Activated naive CD8-positive, alpha-beta T cell treated with anti-CD3 and anti-CD28 coated beads for 36 hours (primary cell): ENCODE data around the gene SH3BP2. TPM values are rescaled to one million over a fixed set of nuclear protein-coding genes. Genes with fewer than 3 reads are reported as not detected.

Experiments
- DNase-seq: peaks from one replicate; pipeline ENCODE4 v3.0.0; 2021
- H3K27ac Mint-ChIP-seq: one replicate; pipeline ENCODE4 v1.8.0; 2022; ENCODE audit warnings: mild to moderate bottlenecking, moderate library complexity, mixed read lengths
- H3K27me3 Mint-ChIP-seq: one replicate; pipeline ENCODE4 v1.8.0; 2022; ENCODE audit warnings: mild to moderate bottlenecking, mixed read lengths
- H3K36me3 Mint-ChIP-seq: one replicate; pipeline ENCODE4 v1.8.0; 2021; ENCODE audit warnings: mild to moderate bottlenecking, mixed read lengths
- H3K4me1 Mint-ChIP-seq: one replicate; pipeline ENCODE4 v1.8.0; 2021; ENCODE audit warnings: mixed read lengths
- H3K4me3 Mint-ChIP-seq: one replicate; pipeline ENCODE4 v1.8.0; 2022; ENCODE audit warnings: mild to moderate bottlenecking, moderate library complexity, mixed read lengths
- H3K9me3 Mint-ChIP-seq: one replicate; pipeline ENCODE4 v1.8.0; 2022; ENCODE audit warnings: mixed read lengths
- total RNA-seq, 2 experiments: library from RNA; stranded (reverse); gene quantifications; one replicate each; pipeline ENCODE4 v1.2.3, GENCODE V29; 2021

Gene SH3BP2
- total RNA-seq, 2 experiments from 2014 or later = 72.2 to 74.1 TPM

- H3K27ac Mint-ChIP-seq = peak overlapping the region; percentile 82
- H3K9me3 Mint-ChIP-seq = no peaks in the 10 kb centered on the region
- H3K36me3 Mint-ChIP-seq = peaks cover 2% of the 10 kb centered on the region
- DNase-seq = no peak
- peak overlapping the region; percentile 89 for H3K4me3 Mint-ChIP-seq
- H3K4me1 Mint-ChIP-seq = peaks cover 52% of the 10 kb centered on the region
- no peaks in the 10 kb centered on the region for H3K27me3 Mint-ChIP-seq
Measured at GRCh38 chr4:2794486-2795299, 1.8 kb downstream of the SH3BP2 start.

- peaks cover 56% of the 10 kb centered on the region for H3K4me1 Mint-ChIP-seq
- H3K36me3 Mint-ChIP-seq = peaks cover 2% of the 10 kb centered on the region
- DNase-seq = no peak
- no peaks in the 10 kb centered on the region for H3K27me3 Mint-ChIP-seq
- H3K9me3 Mint-ChIP-seq = no peaks in the 10 kb centered on the region
- no peak overlapping the region for H3K4me3 Mint-ChIP-seq
- H3K27ac Mint-ChIP-seq = no peak overlapping the region
Measured at GRCh38 chr4:2795300-2795892, 2.5 kb downstream of the SH3BP2 start.

GRCh38 chr4:2795893-2796848 is 3.3 kb downstream of the SH3BP2 start:
- DNase-seq = no peak
- Mint-ChIP-seq H3K9me3 (no peaks in the 10 kb centered on the region), H3K4me1 (peaks cover 58% of the 10 kb centered on the region), H3K27ac (no peak overlapping the region), H3K27me3 (no peaks in the 10 kb centered on the region), H3K4me3 (no peak overlapping the region), H3K36me3 (peaks cover 2% of the 10 kb centered on the region)

GRCh38 chr4:2796849-2797544 is 4.1 kb downstream of the SH3BP2 start:
- H3K4me3 Mint-ChIP-seq = no peak overlapping the region
- H3K9me3 Mint-ChIP-seq = no peaks in the 10 kb centered on the region
- H3K4me1 Mint-ChIP-seq = peaks cover 62% of the 10 kb centered on the region
- H3K27me3 Mint-ChIP-seq = no peaks in the 10 kb centered on the region
- no peak for DNase-seq
- peak overlapping the region; percentile 88 for H3K27ac Mint-ChIP-seq
- peaks cover 4% of the 10 kb centered on the region for H3K36me3 Mint-ChIP-seq

GRCh38 chr4:2797545-2798305 is 4.8 kb downstream of the SH3BP2 start:
- H3K4me3 Mint-ChIP-seq = peak overlapping the region; percentile 84

GRCh38 chr4:2798399-2799223 is 5.7 kb downstream of the SH3BP2 start:
- H3K9me3 Mint-ChIP-seq = no peaks in the 10 kb centered on the region
- H3K27ac Mint-ChIP-seq = peak overlapping the region; percentile 88
- H3K4me3 Mint-ChIP-seq = peak overlapping the region; percentile 84
- peaks cover 61% of the 10 kb centered on the region for H3K4me1 Mint-ChIP-seq
- no peaks in the 10 kb centered on the region for H3K27me3 Mint-ChIP-seq
- peaks cover 4% of the 10 kb centered on the region for H3K36me3 Mint-ChIP-seq
- DNase-seq = peak; percentile 74

More at GRCh38 chr4:2797545-2798305, 4.8 kb downstream of the SH3BP2 start:
- peaks cover 62% of the 10 kb centered on the region for H3K4me1 Mint-ChIP-seq
- peaks cover 4% of the 10 kb centered on the region for H3K36me3 Mint-ChIP-seq
- H3K9me3 Mint-ChIP-seq = no peaks in the 10 kb centered on the region
- peak; percentile 64 for DNase-seq
- H3K27me3 Mint-ChIP-seq = no peaks in the 10 kb centered on the region
- peak overlapping the region; percentile 88 for H3K27ac Mint-ChIP-seq

GRCh38 chr4:2799224-2799911 is 6.5 kb downstream of the SH3BP2 start:
- DNase-seq = no peak

GRCh38 chr4:2799971-2800690 is 7.2 kb downstream of the SH3BP2 start:
- H3K36me3 Mint-ChIP-seq = peaks cover 4% of the 10 kb centered on the region
- peak overlapping the region; percentile 84 for H3K4me3 Mint-ChIP-seq
- no peak overlapping the region for H3K27ac Mint-ChIP-seq
- H3K27me3 Mint-ChIP-seq = no peaks in the 10 kb centered on the region
- peaks cover 49% of the 10 kb centered on the region for H3K4me1 Mint-ChIP-seq
- DNase-seq = no peak
- H3K9me3 Mint-ChIP-seq = no peaks in the 10 kb centered on the region

More at GRCh38 chr4:2799224-2799911, 6.5 kb downstream of the SH3BP2 start:
- Mint-ChIP-seq H3K27ac (peak overlapping the region; percentile 66), H3K9me3 (no peaks in the 10 kb centered on the region), H3K4me1 (peaks cover 53% of the 10 kb centered on the region), H3K36me3 (peaks cover 4% of the 10 kb centered on the region), H3K4me3 (peak overlapping the region; percentile 84), H3K27me3 (no peaks in the 10 kb centered on the region)

- H3K4me1 Mint-ChIP-seq = peaks cover 44% of the 10 kb centered on the region
- H3K27ac Mint-ChIP-seq = peak overlapping the region; percentile 51
- peaks cover 4% of the 10 kb centered on the region for H3K36me3 Mint-ChIP-seq
- peak overlapping the region; percentile 74 for H3K4me3 Mint-ChIP-seq
- no peaks in the 10 kb centered on the region for H3K9me3 Mint-ChIP-seq
- H3K27me3 Mint-ChIP-seq = no peaks in the 10 kb centered on the region
- peak; percentile 61 for DNase-seq
Measured at GRCh38 chr4:2800691-2801596, 8.1 kb downstream of the SH3BP2 start.

- H3K27me3 Mint-ChIP-seq = no peaks in the 10 kb centered on the region
- no peak for DNase-seq
- H3K27ac Mint-ChIP-seq = no peak overlapping the region
- H3K4me3 Mint-ChIP-seq = no peak overlapping the region
- H3K36me3 Mint-ChIP-seq = peaks cover 4% of the 10 kb centered on the region
- no peaks in the 10 kb centered on the region for H3K9me3 Mint-ChIP-seq
- H3K4me1 Mint-ChIP-seq = peaks cover 32% of the 10 kb centered on the region
Measured at GRCh38 chr4:2802618-2803531, 10.0 kb downstream of the SH3BP2 start.
